GM12874 (cell line): ENCODE measurements around the gene PMEPA1.

Source experiments
- CTCF ChIP-seq: IDR thresholded peaks from 2 replicates; pipeline ENCODE4 v1.5.1; 2011; ENCODE audit warnings: low read depth, mild to moderate bottlenecking, control low read depth, low read length, moderate library complexity; ENCODE audit not compliant: insufficient read depth

PMEPA1 gene

GRCh38 chr20:57751411-57751810 is 41.6 kb upstream of the PMEPA1 start:
- TF ChIP-seq CTCF = no peak

- no peak for TF ChIP-seq CTCF
Measured at GRCh38 chr20:57749869-57750268, 40.1 kb upstream of the PMEPA1 start.

- TF ChIP-seq CTCF = no peak
Measured at GRCh38 chr20:57749131-57749690, 39.4 kb upstream of the PMEPA1 start.

- no peak for TF ChIP-seq CTCF
Measured at GRCh38 chr20:57748601-57749130, 38.9 kb upstream of the PMEPA1 start.

GRCh38 chr20:57747861-57748481 is 38.2 kb upstream of the PMEPA1 start:
- TF ChIP-seq CTCF = no peak

GRCh38 chr20:57746832-57747404 is 37.1 kb upstream of the PMEPA1 start:
- no peak for TF ChIP-seq CTCF

GRCh38 chr20:57746201-57746600 is 36.4 kb upstream of the PMEPA1 start:
- TF ChIP-seq CTCF = no peak
